ENCODE results near the gene BCOR.

GRCh38 chrX:40098264-40099054 lies 701 bp upstream of the BCOR start:
- TF ChIP-seq CTCF (conservative IDR thresholded peaks at IDR 0.05) (no peak), ZFX (IDR thresholded peaks at IDR 0.05) (no peak)

Measured in C4-2B (cell line).